ACC112 (cell line): ENCODE measurements around the gene KIF3B.

ENCODE experiments used
- H2AFZ ChIP-seq: fragments of 200-600 bp; sonication (generic); one replicate; pipeline ENCODE4 v1.6.0; 2017; ENCODE audit warnings: antibody characterized with exemption, low read length; ENCODE audit not compliant: unreplicated experiment
- H3K27ac ChIP-seq: fragments of 200-600 bp; sonication (generic); 2 replicates; pipeline ENCODE4 v1.5.1; 2014; ENCODE audit warnings: low read depth, mild to moderate bottlenecking, antibody characterized with exemption, low read length, moderate library complexity
- H3K27me3 ChIP-seq: fragments of 200-600 bp; sonication (generic); 2 replicates; pipeline ENCODE4 v1.6.1; 2014; ENCODE audit warnings: mild to moderate bottlenecking, antibody characterized with exemption, low read length, moderate library complexity, mixed read lengths; ENCODE audit not compliant: insufficient read depth
- H3K36me3 ChIP-seq: fragments of 200-600 bp; sonication (generic); 2 replicates; pipeline ENCODE4 v1.6.1; 2016; ENCODE audit warnings: mild to moderate bottlenecking, antibody characterized with exemption, low read length, moderate library complexity, mixed read lengths; ENCODE audit not compliant: insufficient read depth
- H3K4me1 ChIP-seq: fragments of 200-600 bp; sonication (generic); one replicate; pipeline ENCODE4 v1.6.1; 2016; ENCODE audit warnings: low read length, mixed read lengths; ENCODE audit not compliant: insufficient read depth, unreplicated experiment, control insufficient read depth
- H3K4me3 ChIP-seq: fragments of 200-600 bp; sonication (generic); 2 replicates; pipeline ENCODE4 v1.5.1; 2014; ENCODE audit warnings: mild to moderate bottlenecking, low read depth, low read length
- H3K79me2 ChIP-seq: fragments of 200-600 bp; sonication (generic); one replicate; pipeline ENCODE4 v1.6.0; 2016; ENCODE audit warnings: low read length; ENCODE audit not compliant: control insufficient read depth, unreplicated experiment, insufficient read depth

KIF3B gene

DNA sequence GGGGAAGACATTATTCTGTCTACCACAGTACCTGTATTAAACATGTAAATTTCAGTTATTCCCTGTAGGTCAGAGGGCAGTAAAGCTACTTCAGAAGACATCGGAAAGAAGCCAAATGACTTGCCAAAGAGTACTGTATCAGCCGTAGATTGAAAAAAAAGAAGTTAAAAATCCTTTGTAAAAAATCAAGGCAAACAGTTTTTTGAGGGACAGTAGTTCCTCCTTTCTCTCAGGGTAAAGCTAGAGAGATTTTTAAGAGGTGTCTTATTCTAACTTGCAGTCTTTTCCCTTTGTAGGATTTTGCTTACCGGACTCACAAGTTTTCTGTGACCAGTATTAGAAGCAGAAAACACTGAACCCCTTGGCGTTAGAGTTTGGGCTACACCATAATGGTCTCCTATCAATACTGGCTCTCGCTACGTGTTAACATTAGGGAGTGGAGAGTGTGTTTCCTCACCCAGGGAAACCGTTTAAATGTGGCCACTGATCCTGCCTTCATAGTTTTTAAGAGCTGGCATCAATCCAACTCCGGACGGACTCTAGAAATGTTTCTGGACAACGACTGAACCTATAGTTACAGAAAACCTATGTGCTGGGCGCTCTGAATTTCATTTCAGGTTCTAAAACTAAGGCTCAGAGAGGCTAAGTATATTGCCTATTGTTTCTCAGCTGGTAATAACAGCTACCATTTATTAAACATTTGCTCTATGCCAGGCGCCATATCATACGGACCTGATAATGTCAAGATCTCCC lies 79.3 kb downstream of the KIF3B start:
- H3K27ac ChIP-seq: peak overlapping the region; percentile 91
- peaks cover 44% of the 10 kb centered on the region for H3K4me1 ChIP-seq
- no peak overlapping the region for H2AFZ ChIP-seq
- H3K27me3 ChIP-seq: no peaks in the 10 kb centered on the region
- peak overlapping the region; percentile 90 for H3K4me3 ChIP-seq
- peaks cover 30% of the 10 kb centered on the region for H3K79me2 ChIP-seq
- H3K36me3 ChIP-seq: no peaks in the 10 kb centered on the region

GRCh38 chr20:32357375-32357868 lies 80.0 kb downstream of the KIF3B start:
- Histone ChIP-seq H3K36me3 (no peaks in the 10 kb centered on the region), H3K4me3 (peak overlapping the region; percentile 90), H2AFZ (peak overlapping the region; percentile 74), H3K27me3 (no peaks in the 10 kb centered on the region), H3K79me2 (peaks cover 36% of the 10 kb centered on the region), H3K4me1 (peaks cover 44% of the 10 kb centered on the region), H3K27ac (peak overlapping the region; percentile 91)

DNA sequence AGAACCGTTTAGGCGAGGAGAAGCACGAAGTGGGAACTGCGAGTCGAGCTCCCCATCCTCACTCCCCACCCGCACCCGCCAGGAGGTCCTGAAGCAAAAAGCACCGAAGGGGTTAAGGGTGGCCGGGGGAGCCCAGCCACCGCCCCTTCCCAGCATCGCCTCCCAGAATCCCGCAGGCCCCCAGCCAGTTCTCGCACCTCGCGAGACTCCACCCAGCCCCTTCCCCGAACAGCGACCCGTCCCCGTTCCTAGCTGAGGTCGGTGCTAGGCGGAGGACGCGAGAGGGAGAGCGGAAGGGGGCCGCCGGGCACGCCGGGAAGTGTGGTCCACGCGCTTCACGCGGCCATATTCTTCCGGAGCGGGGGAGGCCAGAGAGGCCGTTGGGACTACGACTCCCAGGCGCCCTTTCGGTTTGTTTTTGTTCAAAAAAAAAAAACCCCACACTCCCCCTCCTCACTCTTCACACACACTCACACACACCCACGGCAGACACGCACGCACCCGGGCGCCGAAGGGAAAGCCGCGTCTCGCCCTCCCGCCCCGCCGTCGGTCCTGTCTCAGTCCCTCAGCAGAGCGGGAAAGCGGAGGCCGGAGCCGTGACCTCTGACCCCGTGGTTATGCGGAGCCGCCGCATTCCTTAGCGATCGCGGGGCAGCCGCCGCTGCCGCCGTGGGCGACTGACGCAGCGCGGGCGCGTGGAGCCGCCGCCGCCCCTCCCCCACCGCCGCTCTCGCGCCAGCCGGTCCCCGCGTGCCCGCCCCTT lies 80.6 kb downstream of the KIF3B start, which contains the start of gene ASXL1:
Gene ASXL1 (plus strand): TSS at position 463 of the 763 bp plus-strand sequence. CDS start 445 bp downstream, outside the sequence.
- Histone ChIP-seq H3K4me1 (peaks cover 50% of the 10 kb centered on the region), H3K36me3 (no peaks in the 10 kb centered on the region), H3K4me3 (peak within 1 kb of the TSS; percentile 90), H3K79me2 (peaks cover 42% of the 10 kb centered on the region), H3K27ac (peak within 1 kb of the TSS; percentile 91), H3K27me3 (no peaks in the 10 kb centered on the region), H2AFZ (peak within 1 kb of the TSS; percentile 74)

GRCh38 chr20:32358632-32358882 lies 81.1 kb downstream of the KIF3B start:
- H3K4me1 ChIP-seq: peaks cover 54% of the 10 kb centered on the region
- no peaks in the 10 kb centered on the region for H3K27me3 ChIP-seq
- no peak overlapping the region for H2AFZ ChIP-seq
- peak overlapping the region; percentile 90 for H3K4me3 ChIP-seq
- H3K27ac ChIP-seq: peak overlapping the region; percentile 91
- peaks cover 47% of the 10 kb centered on the region for H3K79me2 ChIP-seq
- no peaks in the 10 kb centered on the region for H3K36me3 ChIP-seq

- Histone ChIP-seq H3K27ac (peak overlapping the region; percentile 91), H3K27me3 (no peaks in the 10 kb centered on the region), H2AFZ (no peak overlapping the region), H3K79me2 (peaks cover 52% of the 10 kb centered on the region), H3K4me1 (peaks cover 51% of the 10 kb centered on the region), H3K4me3 (peak overlapping the region; percentile 90), H3K36me3 (no peaks in the 10 kb centered on the region)
These were observed 81.6 kb downstream of the KIF3B start for GRCh38 chr20:32358883-32359632.

GRCh38 chr20:32359633-32360332 lies 82.3 kb downstream of the KIF3B start:
- Histone ChIP-seq H3K4me3 (peak overlapping the region; percentile 90), H3K27ac (peak overlapping the region; percentile 91), H2AFZ (no peak overlapping the region), H3K79me2 (peaks cover 59% of the 10 kb centered on the region), H3K27me3 (no peaks in the 10 kb centered on the region), H3K36me3 (no peaks in the 10 kb centered on the region), H3K4me1 (peaks cover 44% of the 10 kb centered on the region)

GRCh38 chr20:32360333-32360634 lies 82.8 kb downstream of the KIF3B start:
- Histone ChIP-seq H3K4me1 (peaks cover 39% of the 10 kb centered on the region), H3K79me2 (peaks cover 64% of the 10 kb centered on the region), H3K4me3 (peak overlapping the region; percentile 90), H3K36me3 (no peaks in the 10 kb centered on the region), H3K27me3 (no peaks in the 10 kb centered on the region), H2AFZ (no peak overlapping the region), H3K27ac (peak overlapping the region; percentile 30)

GRCh38 chr20:32362901-32363364 lies 85.5 kb downstream of the KIF3B start:
- Histone ChIP-seq H3K27me3 (no peaks in the 10 kb centered on the region), H3K79me2 (peaks cover 91% of the 10 kb centered on the region), H3K36me3 (no peaks in the 10 kb centered on the region; the same call in 1 of the 2 replicates), H3K27ac (peak overlapping the region; percentile 21; the same call in 1 of the 2 replicates), H3K4me1 (peaks cover 40% of the 10 kb centered on the region), H3K4me3 (peak overlapping the region; percentile 42), H2AFZ (no peak overlapping the region)

- Histone ChIP-seq H3K4me1 (peaks cover 40% of the 10 kb centered on the region), H3K27ac (no peak overlapping the region), H2AFZ (no peak overlapping the region), H3K4me3 (no peak overlapping the region), H3K36me3 (no peaks in the 10 kb centered on the region; the same call in 1 of the 2 replicates), H3K27me3 (no peaks in the 10 kb centered on the region), H3K79me2 (peaks cover 96% of the 10 kb centered on the region)
These were observed 86.0 kb downstream of the KIF3B start for GRCh38 chr20:32363492-32363891.
